GM19324 (cell line): ENCODE data around the gene HS3ST3A1.

Experiments
- ATAC-seq: cut with Tn5 transposase; IDR thresholded peaks from one replicate; pipeline ENCODE4 v1.9.1; 2021; ENCODE audit warnings: mild to moderate bottlenecking, moderate library complexity; ENCODE audit not compliant: unreplicated experiment, low FRiP score

The HS3ST3A1 gene

GRCh38 chr17:13541032-13541480 is 60.7 kb downstream of the HS3ST3A1 start:
- no peak for ATAC-seq

DNA sequence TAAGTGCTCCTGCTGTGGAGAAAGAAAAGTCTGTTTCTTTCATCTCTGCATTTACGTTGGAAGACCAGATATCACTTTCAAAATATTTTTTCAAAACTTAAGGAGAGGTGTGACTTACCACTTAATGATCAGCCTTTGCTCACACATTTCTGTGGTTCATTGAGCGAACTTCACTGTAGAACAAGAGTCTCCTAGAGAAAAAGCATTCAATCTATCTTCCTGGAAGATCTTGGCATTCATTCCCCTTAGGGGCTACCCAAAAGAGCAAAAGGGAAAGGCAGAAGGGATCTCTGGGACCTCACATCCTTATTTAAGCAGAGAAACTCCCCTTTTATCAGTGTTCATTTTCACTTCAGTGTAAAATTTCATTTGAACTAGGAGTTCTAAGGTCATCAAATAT is 61.2 kb downstream of the HS3ST3A1 start:
- ATAC-seq, result no peak

DNA sequence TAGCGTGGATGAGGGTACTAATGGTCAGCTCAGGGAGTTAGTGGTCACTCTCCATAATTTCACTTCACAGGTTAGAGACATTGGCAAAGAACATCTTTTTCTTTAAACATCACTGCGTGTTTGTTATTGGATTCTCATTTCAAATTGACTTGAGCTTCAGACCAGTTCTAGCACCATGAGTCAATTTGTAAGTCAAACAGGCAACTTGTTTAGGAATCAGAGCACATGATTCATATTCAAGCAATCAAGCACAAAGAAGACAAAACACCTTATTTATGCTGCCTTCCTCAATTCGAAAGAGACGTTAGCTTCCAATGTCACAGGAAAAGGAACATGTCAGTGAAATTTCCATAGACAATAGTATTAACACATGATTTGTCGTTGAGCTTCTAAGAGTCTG is 62.3 kb downstream of the HS3ST3A1 start:
- no peak for ATAC-seq

- no peak for ATAC-seq
Observed at GRCh38 chr17:13538841-13539411, 62.8 kb downstream of the HS3ST3A1 start.

- ATAC-seq, result no peak
Observed at GRCh38 chr17:13537871-13538643, 63.7 kb downstream of the HS3ST3A1 start.

- ATAC-seq, result no peak
Observed at GRCh38 chr17:13537167-13537731, 64.5 kb downstream of the HS3ST3A1 start.

GRCh38 chr17:13534946-13535345 is 66.8 kb downstream of the HS3ST3A1 start:
- ATAC-seq, result no peak

DNA sequence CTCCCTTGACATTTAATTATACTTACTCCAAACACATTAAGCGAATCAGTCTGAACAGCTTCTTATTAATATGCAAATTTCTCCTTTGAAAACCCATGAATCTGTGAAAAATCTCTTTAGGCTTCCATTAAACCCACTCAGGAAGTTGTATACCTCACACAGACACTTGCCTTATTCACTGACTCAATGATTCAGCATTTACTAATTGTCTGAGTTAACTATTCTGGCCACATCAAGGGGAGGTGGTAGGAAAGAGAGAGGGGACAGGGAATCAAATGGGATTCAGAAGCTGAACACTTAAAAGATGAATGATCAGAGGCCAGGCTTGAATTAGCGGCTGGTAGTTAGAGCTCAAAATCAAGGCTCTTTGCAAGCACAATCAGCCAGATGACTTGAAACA is 70.0 kb downstream of the HS3ST3A1 start:
- no peak for ATAC-seq

- no peak for ATAC-seq
Observed at GRCh38 chr17:13525876-13526275, 75.9 kb downstream of the HS3ST3A1 start.

DNA sequence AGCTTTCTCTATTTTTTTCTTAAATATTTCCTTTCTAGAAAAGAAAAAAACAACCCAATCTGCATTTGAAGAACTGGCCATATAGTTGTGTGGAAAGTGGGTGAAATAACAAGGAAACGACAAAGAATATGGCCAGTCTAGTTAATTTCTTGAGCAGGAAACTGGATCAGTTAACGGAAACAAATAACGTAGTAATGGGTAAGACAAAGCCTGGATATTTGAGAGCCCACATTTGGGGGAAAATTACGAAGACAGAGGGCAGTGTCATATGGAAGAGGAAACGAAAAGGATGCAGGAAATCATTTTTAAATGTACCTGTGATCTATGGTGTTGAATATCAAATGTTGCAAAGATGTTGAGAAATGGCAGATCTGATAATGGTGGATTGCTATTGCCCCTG is 78.6 kb downstream of the HS3ST3A1 start:
- ATAC-seq, result no peak

DNA sequence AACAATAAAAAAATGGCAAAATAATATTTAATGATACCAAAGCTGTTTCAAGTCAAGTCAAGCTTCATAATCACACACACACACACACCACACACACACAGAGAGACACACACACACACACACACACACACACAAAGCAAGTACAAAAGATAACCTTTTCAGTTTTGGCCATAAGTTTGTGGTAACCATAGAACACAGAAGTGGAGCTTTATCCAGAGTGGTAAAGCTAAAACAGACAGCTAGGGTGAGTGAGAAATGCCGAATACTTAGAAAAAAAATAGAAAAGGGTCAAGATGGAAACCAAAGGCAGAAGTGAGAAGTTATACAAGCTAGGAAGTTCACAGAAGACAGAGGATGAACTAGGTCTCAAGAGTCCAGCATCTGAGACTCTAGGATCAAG is 79.0 kb downstream of the HS3ST3A1 start:
- ATAC-seq, result no peak

DNA sequence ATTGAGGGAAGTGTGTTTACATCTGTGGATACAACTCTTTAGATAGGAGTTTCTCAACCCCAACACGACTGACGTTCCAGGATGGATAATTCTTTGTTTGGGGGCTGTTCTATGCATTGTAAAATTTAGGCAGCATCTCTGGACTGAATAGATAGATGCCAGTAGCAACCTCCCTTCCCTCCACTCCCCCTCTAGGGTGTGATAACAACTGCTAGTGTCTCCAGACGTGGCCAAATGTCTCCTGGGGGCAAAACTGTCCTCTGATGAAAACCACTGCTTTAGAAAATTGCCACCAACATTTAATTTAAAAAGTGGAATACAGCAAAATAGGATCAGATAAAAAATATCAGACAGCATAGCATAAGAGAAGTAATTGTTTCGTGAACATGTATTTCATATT is 79.9 kb downstream of the HS3ST3A1 start:
- ATAC-seq, result no peak

- no peak for ATAC-seq
Observed at GRCh38 chr17:13520899-13521572, 80.7 kb downstream of the HS3ST3A1 start.

GRCh38 chr17:13518261-13519000 is 83.3 kb downstream of the HS3ST3A1 start:
- no peak for ATAC-seq

DNA sequence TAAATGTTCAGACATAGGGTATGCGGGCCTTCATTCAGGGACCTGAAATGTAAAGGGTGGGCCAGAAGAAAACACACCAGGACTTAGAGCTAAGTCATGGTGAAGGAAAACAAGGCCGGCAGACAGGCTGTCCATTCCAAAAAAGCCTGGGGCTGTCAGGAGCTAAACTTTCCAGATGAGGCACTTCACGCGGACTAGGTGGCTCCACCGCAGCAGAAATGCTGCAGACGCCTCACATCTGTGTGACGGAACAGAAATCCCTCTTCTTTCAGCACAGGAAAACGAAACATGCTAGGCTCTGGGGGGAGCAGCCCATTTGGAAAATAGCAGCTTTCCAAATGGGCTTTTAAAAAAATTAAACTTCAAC is 88.7 kb downstream of the HS3ST3A1 start:
- no peak for ATAC-seq

DNA sequence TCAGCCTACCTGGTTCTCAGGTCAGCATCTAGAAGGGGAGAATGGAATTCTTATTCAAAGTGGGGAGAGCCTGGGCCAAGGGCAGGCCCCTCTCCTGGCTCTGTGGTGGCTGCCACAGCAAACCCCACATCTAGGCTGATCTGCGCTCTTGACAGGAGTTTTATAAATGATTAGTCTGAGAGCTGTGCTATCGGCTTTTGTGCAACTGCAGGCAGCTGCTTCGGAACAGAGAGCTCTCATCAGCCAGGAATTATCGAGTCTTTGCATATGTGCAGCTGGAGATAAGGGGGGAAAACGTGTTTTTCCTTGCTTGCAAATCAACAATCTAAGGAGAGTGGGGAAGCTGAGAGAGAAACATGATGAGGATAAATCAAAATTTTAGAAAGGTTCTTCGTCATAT is 91.7 kb downstream of the HS3ST3A1 start:
- ATAC-seq, result no peak

DNA sequence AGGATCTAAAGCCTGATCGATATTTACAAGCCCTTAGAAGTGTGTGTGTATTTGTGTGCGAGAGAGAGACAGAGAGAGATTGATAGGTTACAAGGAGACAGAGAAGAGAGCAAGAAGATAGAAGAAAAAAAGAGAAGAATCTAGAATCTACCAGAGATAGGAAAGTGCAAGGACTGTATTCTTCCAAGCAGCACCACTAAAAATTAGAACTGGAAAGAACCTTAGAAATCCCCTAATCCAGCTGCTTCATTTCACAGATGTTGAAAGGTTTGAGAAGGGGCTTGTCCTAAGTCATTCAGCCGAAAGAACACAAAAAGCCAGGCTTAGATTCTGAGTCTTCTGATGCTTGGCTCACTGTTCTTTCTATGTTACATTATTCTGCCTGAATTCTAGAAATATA is 92.2 kb downstream of the HS3ST3A1 start:
- no peak for ATAC-seq

GRCh38 chr17:13508896-13509295 is 92.8 kb downstream of the HS3ST3A1 start:
- ATAC-seq, result no peak

GRCh38 chr17:13503526-13503925 is 98.2 kb downstream of the HS3ST3A1 start:
- ATAC-seq, result no peak

- ATAC-seq, result no peak
Observed at GRCh38 chr17:13502263-13502662, 99.5 kb downstream of the HS3ST3A1 start.

- ATAC-seq, result no peak
Observed at GRCh38 chr17:13500947-13501346, 100.8 kb downstream of the HS3ST3A1 start.
